Adrenal gland (tissue), 5 donors: ENCODE data around the gene GPC3.

Experiments used
- POLR2A ChIP-seq, 2 donors: fragments of 450-650 bp; IDR thresholded peaks; one replicate each; pipeline ENCODE4 v1.6.1; 2017; ENCODE audit warnings: antibody characterized with exemption in 2 of 2, mild to moderate bottlenecking in 2 of 2, moderate library complexity in 1 of 2
- TF ChIP-seq, protein P1 (sequence below), 6 experiments: fragments of 450-650 bp in 4 of 6; fragments of 200-600 bp in 2 of 6; sonication (generic) in 1 of 6; IDR thresholded peaks; 1 replicate in 5 of 6; 2 replicates in 1 of 6; pipeline versions ENCODE4 v1.5.1 to v1.8.0; 2016 to 2021; ENCODE audit warnings: antibody characterized with exemption in 6 of 6, mild to moderate bottlenecking in 2 of 6, moderate library complexity in 1 of 6
- donor health status: DM: no; HTN: no; CAD: no.

GRCh38 chrX:133559909-133560308 is 425.5 kb downstream of the GPC3 start:
- TF ChIP-seq, protein P1, sequence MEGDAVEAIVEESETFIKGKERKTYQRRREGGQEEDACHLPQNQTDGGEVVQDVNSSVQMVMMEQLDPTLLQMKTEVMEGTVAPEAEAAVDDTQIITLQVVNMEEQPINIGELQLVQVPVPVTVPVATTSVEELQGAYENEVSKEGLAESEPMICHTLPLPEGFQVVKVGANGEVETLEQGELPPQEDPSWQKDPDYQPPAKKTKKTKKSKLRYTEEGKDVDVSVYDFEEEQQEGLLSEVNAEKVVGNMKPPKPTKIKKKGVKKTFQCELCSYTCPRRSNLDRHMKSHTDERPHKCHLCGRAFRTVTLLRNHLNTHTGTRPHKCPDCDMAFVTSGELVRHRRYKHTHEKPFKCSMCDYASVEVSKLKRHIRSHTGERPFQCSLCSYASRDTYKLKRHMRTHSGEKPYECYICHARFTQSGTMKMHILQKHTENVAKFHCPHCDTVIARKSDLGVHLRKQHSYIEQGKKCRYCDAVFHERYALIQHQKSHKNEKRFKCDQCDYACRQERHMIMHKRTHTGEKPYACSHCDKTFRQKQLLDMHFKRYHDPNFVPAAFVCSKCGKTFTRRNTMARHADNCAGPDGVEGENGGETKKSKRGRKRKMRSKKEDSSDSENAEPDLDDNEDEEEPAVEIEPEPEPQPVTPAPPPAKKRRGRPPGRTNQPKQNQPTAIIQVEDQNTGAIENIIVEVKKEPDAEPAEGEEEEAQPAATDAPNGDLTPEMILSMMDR (IDR thresholded peaks at IDR 0.05), result no peak
- no peak for TF ChIP-seq POLR2A (IDR thresholded peaks at IDR 0.05)
